HG03378 (cell line): Measurements from ENCODE around the gene PRPF4.
"Not testable (repeated sequence)": the region's sequence is repeated elsewhere in the genome, so short reads cannot be mapped to it uniquely, and the experiment has no call there.

ENCODE experiments used
- ATAC-seq: cut with Tn5 transposase; IDR thresholded peaks from one replicate; pipeline ENCODE4 v1.9.1; 2021; ENCODE audit warnings: mild to moderate bottlenecking, moderate library complexity; ENCODE audit not compliant: unreplicated experiment

The PRPF4 gene

DNA sequence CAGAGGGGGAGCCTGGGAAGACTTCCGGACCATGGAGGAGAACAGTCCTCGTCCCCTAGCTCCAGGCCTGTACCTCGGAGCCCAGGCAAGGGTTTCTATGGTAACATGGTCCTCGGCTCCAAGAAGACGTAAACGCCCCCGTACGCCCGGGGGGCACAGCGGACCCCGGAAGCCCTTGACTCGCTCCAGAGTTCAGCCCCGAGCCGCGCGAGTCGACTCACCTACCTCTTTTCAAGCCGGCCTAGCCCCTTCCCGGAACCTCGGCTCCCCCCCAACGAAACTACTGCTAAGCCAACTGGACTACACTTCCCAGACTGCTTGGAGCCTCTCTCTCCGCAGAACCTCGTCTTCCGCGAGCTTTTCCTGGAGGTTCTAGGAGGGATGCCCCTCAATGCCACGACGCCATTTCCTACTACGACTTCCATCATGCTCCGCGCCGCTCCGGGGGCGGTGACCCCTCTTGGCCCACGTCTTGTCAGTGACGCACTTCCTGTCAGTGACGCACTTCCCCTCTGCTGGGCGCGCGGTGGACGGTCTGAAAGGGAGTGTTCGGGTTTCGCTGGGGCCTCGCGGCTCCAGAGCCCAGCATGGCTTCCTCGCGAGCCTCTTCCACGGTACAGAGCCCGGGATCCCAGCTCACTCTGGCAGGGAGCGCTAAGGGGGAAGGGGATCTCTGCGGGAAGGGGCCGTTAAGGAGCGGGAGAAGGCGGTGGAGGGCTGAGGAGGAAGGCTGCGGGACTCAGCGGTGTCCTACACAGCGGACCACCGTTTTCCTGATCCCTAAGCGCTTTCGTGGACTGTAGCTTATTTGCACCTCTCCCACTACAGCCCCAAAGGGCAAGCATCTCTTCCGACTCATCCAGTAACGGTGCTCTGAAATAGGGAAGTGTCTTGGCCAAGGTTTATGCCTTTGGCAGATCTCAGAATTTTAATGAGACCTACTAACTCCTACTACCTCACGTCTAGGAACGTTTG lies at the start of gene PRPF4, which contains the start of gene CDC26:
Gene PRPF4, plus strand, starts transcription at position 502 of the 975 bp plus-strand sequence. Its CDS starts 86 bp downstream, at position 588.
Gene CDC26, minus strand, starts transcription at position 416 of the 975 bp plus-strand sequence. CDS start 3,065 bp downstream, outside the sequence.
- ATAC-seq = peak; percentile 98

DNA sequence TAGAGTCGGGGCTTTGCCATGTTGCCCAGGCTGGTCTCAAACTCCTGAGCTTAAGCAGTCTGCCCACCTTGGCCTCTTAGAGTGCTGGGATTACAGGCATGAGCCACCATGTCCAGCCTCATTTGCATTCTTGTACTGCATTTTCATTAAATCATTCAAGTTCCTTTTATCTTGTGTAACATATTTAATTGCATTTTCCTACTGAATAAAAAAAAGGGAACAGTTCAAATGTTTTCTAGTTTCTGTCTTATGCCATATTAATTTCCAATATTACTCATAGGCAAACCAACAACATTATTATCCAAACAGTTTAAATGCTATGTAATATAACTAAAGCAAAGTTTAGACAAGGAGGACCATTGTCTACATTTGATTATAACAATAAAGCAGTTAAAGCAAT lies 48.0 kb upstream of the PRPF4 start:
- ATAC-seq = no peak

DNA sequence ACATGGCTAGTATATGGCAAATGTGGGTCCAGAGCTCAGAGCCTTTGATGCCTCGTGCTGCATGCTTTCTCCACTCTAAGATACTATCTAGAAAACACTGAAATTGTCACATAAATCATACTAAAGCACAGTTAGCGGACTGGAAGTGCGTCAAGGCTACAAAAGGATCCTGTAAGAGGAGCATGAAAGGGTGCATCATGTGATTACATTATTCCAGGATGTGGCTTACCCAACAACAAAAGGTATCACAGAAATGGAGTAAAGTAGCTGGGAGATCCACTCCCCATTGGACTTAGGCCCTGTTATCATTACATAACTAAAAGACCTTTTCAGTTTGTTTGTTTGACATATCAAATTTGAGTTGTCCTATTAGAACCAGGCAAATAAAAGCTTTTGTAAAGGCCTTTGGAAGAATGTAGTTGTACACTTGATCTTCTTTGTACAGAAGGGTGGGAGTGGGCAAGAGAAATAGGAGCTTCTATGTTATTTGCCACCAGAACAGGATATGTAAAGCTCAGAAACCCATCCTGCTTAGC lies 47.3 kb upstream of the PRPF4 start:
- ATAC-seq = no peak

DNA sequence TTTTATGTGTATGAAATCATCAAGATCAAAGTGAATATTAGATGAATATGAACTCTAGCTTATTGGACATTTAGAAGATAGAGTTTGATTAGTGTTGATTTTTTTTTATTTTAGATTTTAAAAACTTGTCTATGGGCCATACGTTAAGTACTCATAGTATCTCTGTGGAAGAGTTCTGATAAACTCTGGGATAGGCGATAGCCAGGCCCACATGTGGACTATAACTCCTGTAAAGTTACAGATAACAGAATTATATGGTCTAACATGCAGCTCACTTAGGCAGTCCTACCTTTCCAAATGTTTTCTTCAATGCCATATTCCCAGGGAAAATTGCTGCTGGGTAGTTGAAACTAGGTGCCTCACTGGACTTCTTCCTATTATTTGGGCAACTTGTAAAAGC lies 43.8 kb upstream of the PRPF4 start:
- no peak for ATAC-seq

DNA sequence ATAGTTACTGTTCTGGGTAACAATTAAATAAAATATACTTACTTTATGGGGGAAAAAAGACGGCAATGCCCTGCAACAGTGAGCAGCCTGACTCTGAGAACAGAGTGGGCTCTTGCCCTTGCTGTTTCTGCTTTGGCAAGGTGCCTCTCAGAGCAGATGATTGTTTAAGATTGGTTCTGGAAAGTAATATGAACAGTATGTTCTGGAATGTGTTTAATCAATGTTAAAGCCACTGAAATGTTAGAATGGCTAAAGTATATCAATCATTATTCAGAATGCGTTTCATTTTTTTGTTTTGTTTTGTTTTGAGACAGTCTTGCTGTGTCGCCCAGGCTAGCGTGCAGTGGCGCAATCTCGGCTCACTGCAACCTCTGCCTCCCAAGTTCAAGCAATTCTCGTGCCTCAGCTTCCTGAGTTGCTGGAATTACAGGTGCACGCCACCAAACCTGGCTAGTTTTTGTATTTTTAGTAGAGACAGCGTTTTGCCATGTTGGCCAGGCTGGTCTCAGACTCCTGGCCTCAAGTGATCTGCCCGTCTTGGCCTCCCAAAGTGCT lies 39.7 kb upstream of the PRPF4 start:
- ATAC-seq = not testable (repeated sequence)

DNA sequence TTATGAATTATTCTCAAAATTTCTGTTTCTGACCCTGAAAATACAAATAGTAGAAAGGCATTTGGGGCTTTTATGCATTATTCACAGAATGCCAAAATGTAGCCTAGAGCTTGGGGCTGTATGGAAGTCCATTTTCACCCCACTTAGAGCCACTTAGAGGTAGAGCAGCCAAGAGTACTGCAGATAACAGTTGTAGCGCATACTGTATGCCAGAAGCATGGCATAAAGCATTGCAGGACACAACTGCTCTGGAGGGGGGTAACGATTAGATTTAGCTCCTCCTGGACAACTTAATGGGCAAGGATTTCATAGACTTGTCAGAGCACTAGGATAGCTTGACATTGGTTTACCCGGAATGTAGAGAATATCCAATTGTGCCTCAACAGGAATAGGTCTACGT lies 38.4 kb upstream of the PRPF4 start:
- ATAC-seq = no peak

DNA sequence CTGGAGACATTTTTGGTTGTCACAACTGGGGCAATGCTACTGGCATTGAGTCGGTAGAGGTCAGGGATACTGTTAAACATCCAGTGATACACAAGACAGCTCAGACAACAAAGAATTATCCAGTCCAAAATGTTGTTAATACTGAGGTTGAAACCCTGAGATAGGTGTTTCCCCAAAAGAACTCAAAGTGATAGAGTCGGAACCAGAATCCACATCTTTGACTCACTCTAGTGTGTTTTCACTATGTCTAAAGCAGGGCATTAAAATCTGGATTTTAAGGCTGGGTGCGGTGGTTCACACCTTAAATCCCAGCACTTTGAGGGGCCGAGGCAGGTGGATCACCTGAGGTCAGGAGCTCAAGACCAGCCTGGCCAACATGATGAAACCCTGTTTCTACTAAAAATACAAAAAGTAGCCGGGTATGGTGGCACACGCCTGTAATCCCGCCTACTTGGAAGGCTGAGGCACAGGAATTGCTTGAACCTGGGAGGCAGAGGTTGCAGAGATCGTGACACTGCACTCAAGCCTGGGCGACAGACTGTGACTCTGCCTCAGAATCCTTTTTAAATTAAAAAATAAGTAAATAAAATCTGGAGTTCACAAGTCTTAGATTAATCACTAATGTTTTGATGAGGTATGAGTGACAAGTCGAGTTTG lies 37.1 kb upstream of the PRPF4 start:
- no peak for ATAC-seq

DNA sequence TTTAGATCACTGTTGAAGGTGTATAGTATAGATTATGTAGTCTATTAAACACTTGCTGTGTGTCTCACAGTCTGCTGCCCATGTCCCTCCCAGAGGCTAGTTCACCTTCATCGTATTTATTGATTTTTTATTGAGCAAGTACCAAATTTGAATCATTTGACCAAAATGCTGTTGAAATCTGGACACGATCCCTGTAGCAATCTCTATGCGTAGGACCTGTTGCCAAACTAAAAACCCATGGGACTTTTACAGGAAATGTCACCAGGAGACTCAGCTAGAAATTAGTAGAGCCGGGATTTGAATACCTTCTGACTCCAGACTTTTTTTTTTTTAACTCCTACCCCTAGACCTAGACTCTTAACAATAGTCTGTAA lies 36.6 kb upstream of the PRPF4 start:
- no peak for ATAC-seq

DNA sequence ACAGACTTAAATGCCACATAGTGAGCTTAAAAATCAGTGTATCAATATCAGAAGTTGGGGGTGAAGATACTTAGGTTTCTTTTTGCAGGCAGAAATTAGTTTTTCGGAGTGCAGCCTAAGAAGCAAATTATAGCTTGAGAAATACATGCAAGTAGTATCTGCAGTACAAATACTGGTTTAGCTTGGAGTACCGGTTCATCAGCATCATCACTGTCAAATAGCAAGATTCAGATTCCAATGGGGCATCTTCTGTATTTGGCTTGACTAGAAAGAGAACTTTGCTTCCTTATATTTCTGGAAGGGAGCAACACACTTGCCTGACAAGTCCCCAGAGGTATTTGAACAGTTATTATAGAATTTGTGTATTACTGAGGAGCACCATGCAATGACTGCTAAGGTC lies 34.3 kb upstream of the PRPF4 start:
- ATAC-seq = no peak

DNA sequence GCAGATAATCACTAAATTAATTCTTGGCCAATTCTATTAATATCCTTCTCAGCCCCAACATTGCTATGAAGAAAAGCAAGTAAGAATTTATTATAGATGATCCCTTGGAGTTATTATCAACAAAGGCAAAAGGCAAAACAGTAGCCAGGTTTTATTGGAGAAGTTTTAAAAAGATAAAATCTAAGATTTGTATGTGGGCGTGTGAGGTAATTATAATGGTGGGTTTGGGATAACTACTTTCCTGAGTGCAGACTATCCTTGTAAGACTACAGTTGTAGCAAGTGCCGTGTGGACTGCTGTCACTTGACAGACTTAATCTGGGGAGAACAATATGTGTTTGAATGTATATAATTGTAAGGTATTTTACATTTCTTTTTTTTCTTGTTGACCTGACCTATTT lies 30.9 kb upstream of the PRPF4 start:
- no peak for ATAC-seq

DNA sequence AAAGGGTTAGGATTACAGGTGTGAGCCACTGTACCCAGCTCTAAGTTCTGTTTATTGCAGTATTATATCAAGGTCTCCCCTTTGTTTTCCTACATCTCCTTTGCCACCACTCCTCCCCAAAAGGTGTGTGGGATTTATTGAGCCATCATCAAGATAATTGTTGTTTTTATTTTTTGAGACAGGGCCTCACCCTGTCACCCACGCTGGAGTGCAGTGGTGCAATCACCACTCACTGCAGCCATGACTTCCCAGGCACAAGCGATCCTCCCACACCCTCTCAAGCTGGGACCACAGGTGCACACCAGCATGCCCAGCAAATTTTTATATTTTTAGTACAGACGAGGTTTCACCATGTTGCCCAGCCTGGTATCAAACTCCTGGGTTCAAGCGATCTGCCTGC lies 29.6 kb upstream of the PRPF4 start:
- ATAC-seq = no peak

DNA sequence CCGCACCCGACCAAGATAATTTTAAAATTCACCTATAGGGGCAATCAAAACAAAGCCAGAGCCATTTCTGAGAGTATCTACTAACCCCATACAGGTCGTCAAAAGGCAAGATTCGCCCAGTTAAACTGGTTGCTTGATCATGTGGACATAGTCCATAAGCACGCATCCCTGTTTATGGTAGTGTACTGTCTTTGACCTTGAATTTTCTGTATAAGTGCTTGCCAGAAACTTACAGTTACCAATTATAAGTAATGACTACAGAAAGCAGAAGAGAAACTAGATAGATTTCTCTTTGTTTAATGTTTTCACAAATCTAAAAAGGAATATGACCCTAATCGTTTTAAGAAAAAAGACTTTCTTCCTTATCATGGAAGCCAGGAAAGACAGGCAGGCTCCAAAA lies 28.5 kb upstream of the PRPF4 start:
- no peak for ATAC-seq

DNA sequence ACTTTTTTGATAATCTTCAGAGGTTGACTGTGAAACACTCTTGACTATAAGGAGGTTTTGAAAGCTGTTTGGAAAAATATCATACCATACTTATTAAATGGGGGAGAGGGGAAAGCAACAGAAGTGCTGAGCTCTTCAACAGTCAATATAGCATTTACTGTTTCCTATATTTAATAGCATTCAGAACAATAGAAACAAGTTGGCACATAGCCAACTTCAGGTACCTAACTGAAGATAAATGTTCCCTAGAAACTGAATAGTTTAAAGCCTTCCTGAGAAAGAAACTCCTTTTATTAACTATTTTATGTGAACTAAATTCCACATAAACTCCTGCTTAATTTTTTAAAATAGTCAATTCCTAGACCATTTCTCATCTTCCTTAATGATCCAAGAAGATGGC lies 27.8 kb upstream of the PRPF4 start:
- ATAC-seq = no peak

DNA sequence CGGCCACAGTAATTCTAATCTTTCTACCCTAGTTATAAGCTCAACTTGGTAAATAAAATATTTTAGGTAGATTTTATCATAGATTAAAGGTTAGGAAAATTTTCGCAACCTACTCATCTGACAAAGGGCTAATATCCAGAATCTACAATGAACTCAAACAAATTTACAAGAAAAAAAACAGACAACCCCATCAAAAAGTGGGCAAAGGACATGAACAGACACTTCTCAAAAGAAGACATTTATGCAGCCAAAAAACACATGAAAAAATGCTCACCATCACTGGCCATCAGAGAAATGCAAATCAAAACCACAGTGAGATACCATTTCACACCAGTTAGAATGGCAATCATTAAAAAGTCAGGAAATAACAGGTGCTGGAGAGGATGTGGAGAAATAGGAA lies 25.8 kb upstream of the PRPF4 start:
- not testable (repeated sequence) for ATAC-seq

DNA sequence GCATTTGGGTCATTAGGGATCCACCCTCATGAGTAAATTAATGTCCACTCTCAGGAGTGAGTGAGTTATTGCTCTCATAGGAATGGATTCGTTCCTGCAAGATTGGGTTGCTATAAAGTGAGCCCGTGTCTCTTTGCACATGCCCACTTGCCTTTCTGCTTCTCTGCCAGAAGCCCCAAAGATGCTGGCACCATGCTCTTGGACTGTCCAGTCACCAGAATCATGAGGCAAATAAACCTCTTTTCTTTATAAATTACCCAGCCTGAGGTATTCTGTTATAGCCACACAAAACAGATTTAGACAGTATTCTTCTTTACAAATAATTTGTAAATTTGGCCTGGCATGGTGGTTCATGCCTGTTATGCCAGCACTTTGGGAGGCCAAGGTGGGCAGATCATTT lies 24.7 kb upstream of the PRPF4 start:
- ATAC-seq = no peak

DNA sequence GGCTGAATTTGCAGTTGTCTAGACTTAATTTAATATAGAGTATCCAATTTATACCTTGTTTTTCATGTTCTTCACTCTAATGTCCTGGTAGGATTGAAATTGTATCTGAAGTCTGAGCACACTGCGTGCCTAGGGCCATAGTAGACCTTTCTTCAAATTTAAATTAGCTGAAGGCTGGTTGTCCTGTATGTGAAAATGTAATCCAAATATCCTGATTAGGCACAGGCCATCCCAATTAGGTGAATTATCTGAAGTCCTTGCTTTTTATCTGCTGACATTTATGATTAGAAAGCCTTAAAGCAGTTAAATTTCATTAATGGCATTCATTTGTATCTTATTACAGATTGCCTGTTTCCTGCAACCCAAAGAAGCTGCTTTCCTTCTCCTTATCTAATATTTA lies 20.5 kb upstream of the PRPF4 start:
- ATAC-seq = no peak

DNA sequence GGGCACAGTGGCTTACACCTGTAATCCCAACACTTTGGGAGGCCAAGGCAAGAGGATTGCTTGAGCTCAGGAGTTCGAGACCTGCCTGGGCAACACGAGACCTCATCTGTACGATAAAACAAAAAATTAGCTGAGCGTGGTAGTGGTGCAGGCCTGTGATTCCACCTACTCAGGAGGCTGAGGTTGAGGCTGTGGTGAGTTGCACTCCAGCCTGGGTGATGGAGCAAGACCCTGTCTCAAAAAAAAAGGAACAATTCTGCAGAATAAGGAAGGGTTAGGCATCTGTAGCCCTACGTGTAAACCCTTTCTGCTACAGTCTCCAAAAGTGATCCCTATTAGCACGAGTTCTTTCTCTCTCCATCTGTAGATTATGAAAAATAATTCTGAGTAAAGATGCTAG lies 20.0 kb upstream of the PRPF4 start:
- ATAC-seq = no peak

DNA sequence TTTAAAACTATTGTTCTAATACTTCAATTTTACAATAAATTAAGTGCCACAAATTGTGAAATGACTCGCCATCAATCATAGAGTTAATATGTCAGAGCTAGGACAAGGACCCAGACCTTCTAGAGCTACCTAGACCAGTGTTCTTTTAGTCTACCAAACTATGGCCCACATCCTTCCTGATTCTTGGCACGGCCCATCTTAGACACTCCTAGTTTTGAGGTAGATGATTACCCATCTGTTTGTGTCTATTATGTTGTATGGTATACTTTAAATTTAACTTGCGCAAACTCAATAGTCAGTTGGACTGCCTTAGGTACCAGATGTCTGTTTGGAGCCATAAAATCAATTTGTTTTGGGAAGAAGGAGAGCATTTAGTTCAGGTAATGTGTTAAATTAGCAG lies 17.6 kb upstream of the PRPF4 start:
- ATAC-seq = no peak

DNA sequence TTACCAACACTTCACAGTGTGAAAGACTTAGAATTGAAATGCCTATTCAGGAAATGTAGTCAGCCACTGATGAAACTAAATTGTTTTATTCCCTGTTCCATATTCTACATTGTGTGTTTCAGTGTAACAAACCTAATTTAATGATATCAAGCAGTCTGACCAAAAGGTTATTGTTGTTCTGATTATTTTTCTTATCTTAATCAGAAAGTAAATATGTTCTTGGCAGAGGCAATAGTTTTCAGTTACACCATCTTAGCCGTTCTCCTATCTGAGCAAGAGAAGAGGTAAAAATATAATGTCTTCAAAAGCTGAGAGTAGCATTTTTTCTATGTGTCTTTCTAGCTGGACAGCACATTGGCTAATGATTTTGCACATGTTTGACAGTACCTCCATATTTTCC lies 17.2 kb upstream of the PRPF4 start:
- no peak for ATAC-seq

DNA sequence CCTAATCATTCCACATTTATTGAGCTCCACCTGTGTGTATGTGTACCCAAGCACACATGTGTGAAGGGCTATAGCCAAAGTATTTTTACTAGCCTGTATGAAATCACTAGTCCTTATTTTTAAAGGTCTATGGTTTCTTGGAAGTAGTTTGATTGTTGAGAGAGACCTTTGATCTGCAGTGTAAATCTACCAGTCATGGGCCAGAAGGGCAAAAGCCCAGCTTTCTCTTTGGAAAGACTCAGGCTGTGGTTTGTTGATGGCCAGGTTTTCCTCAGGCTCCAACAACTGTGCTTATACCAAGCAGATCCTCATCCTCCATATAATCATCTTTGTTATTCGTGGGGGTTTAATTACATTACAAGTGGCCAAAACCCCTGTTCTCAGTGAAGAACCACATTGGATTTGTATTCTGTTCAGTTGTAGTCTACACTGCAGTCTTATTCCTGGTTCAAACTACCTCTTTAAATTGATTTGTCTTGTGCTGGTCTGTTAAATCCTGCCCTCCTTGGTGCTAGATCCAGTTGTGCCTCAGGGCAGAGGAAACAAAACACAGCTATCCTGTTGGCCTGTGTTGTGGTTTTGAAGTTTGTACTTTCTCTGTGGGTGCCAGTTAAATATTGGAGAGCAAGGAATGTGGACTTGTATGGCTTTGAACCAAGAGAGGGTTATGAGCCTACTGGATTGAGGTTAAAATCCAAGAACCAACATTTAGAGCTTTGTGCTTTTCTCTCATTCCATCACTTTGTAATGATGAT lies 13.4 kb upstream of the PRPF4 start:
- ATAC-seq = no peak

DNA sequence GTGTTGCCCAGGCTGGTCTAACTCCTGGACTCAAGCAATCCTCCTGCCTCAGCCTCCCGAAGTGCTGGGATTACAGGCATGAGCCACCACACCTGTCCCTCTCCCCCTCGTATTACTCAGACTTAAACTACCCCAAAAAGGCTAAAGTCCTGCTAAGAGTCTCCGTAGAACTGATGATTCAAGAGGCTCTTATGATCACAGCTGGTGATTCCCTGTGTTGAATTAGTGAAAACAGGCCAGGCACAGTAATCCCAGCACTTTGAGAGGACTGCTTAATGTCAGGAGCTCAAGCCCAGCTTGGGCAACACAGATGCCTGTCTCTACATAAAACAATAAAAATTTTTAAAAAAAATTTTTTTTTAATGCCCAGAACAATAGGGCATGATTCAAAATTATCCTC lies 9.3 kb upstream of the PRPF4 start:
- no peak for ATAC-seq
